Chondrocyte (in vitro differentiated cells): ENCODE data around the gene GRM7. TPM values are rescaled to one million over a fixed set of nuclear protein-coding genes. Genes with fewer than 3 reads are reported as not detected.

Source experiments
- DNase-seq: peaks from one replicate; pipeline ENCODE4 v3.0.0; 2021; ENCODE audit warnings: mixed read lengths, low spot score
- H3K27ac Mint-ChIP-seq: one replicate; pipeline ENCODE4 v1.8.0; 2021; ENCODE audit warnings: mild to moderate bottlenecking, moderate library complexity, mixed read lengths; ENCODE audit not compliant: unreplicated experiment
- H3K27me3 Mint-ChIP-seq: 2 replicates; pipeline ENCODE4 v1.8.0; 2021; ENCODE audit warnings: low read depth, mixed read lengths
- H3K36me3 Mint-ChIP-seq: 2 replicates; pipeline ENCODE4 v1.8.0; 2021; ENCODE audit warnings: low read depth, mixed read lengths
- H3K4me1 Mint-ChIP-seq: 2 replicates; pipeline ENCODE4 v1.8.0; 2021; ENCODE audit warnings: low read depth, mild to moderate bottlenecking, mixed read lengths
- H3K4me3 Mint-ChIP-seq: one replicate; pipeline ENCODE4 v1.8.0; 2021; ENCODE audit warnings: mild to moderate bottlenecking, moderate library complexity, mixed read lengths; ENCODE audit not compliant: unreplicated experiment
- H3K9me3 Mint-ChIP-seq: 2 replicates; pipeline ENCODE4 v1.8.0; 2021; ENCODE audit warnings: low read depth, mixed read lengths
- CTCF ChIP-seq: fragments of 200-600 bp; sonication (generic); IDR thresholded peaks from 2 replicates; pipeline ENCODE4 v1.5.0; 2021; ENCODE audit warnings: antibody characterized with exemption, mild to moderate bottlenecking, moderate library complexity
- total RNA-seq: library from RNA; stranded (reverse); gene quantifications from 3 replicates; pipeline ENCODE4 v1.2.1, GENCODE V29; 2021

GRM7 gene
- total RNA-seq, 1 donor from 2014 or later: not detected

- no peaks in the 10 kb centered on the region for H3K9me3 Mint-ChIP-seq
- H3K27ac Mint-ChIP-seq: no peak overlapping the region
- H3K27me3 Mint-ChIP-seq: peaks cover 4% of the 10 kb centered on the region
- no peak for TF ChIP-seq CTCF
- no peak for DNase-seq
- H3K4me1 Mint-ChIP-seq: no peaks in the 10 kb centered on the region
- no peaks in the 10 kb centered on the region for H3K36me3 Mint-ChIP-seq
- H3K4me3 Mint-ChIP-seq: no peak overlapping the region
Measured at GRCh38 chr3:7146529-7146928, 285.6 kb downstream of the GRM7 start.

GRCh38 chr3:7158516-7158915 lies 297.6 kb downstream of the GRM7 start:
- no peak overlapping the region for H3K27ac Mint-ChIP-seq
- DNase-seq: no peak
- H3K4me3 Mint-ChIP-seq: no peak overlapping the region
- H3K4me1 Mint-ChIP-seq: no peaks in the 10 kb centered on the region
- H3K9me3 Mint-ChIP-seq: peaks cover 4% of the 10 kb centered on the region
- no peak for TF ChIP-seq CTCF
- H3K27me3 Mint-ChIP-seq: peaks cover 8% of the 10 kb centered on the region
- no peaks in the 10 kb centered on the region for H3K36me3 Mint-ChIP-seq

GRCh38 chr3:7160689-7161088 lies 299.8 kb downstream of the GRM7 start:
- peaks cover 4% of the 10 kb centered on the region for H3K9me3 Mint-ChIP-seq
- no peak overlapping the region for H3K27ac Mint-ChIP-seq
- H3K36me3 Mint-ChIP-seq: no peaks in the 10 kb centered on the region
- no peaks in the 10 kb centered on the region for H3K4me1 Mint-ChIP-seq
- peaks cover 6% of the 10 kb centered on the region for H3K27me3 Mint-ChIP-seq
- no peak for TF ChIP-seq CTCF
- no peak overlapping the region for H3K4me3 Mint-ChIP-seq
- DNase-seq: no peak

- no peak for TF ChIP-seq CTCF
- no peak overlapping the region for H3K27ac Mint-ChIP-seq
- peaks cover 9% of the 10 kb centered on the region for H3K9me3 Mint-ChIP-seq
- H3K27me3 Mint-ChIP-seq: peaks cover 2% of the 10 kb centered on the region
- H3K36me3 Mint-ChIP-seq: no peaks in the 10 kb centered on the region
- DNase-seq: no peak
- no peak overlapping the region for H3K4me3 Mint-ChIP-seq
- no peaks in the 10 kb centered on the region for H3K4me1 Mint-ChIP-seq
Measured at GRCh38 chr3:7166460-7166859, 305.5 kb downstream of the GRM7 start.

- Mint-ChIP-seq H3K27me3 (peaks cover 2% of the 10 kb centered on the region), H3K4me1 (no peaks in the 10 kb centered on the region), H3K9me3 (peaks cover 5% of the 10 kb centered on the region), H3K36me3 (no peaks in the 10 kb centered on the region), H3K4me3 (no peak overlapping the region), H3K27ac (no peak overlapping the region)
- no peak for TF ChIP-seq CTCF
- DNase-seq: no peak
Measured at GRCh38 chr3:7171493-7171892, 310.6 kb downstream of the GRM7 start.
